Mesenteric fat pad (tissue), 1 donor: ENCODE data around the gene TP53BP1. TPM values are rescaled to one million over a fixed set of nuclear protein-coding genes. Genes with fewer than 3 reads are reported as not detected.

ENCODE experiments used
- total RNA-seq: library from RNA; stranded (reverse); fragmentation: NEBNext Ultra II Directional; extraction: Animal tissue kit (Norgen Biotek cat#: 25700); gene quantifications from one replicate; pipeline ENCODE4 v1.2.1, GENCODE V29; 2021
- donor health status: DM: yes; HTN: yes; CAD: no.

TP53BP1 gene
- total RNA-seq, 1 donor from 2014 or later, result 44.8 TPM

Other genes starting within 250 kb of the TP53BP1 start
- 0.45 TPM for gene TGM5, start 226.2 kb downstream of the TP53BP1 start, total RNA-seq
- not detected for gene TGM7, start 190.9 kb downstream of the TP53BP1 start, total RNA-seq
- 9.5 TPM for gene LCMT2, start 162.6 kb downstream of the TP53BP1 start, total RNA-seq
- gene ZSCAN29, start 122.1 kb downstream of the TP53BP1 start, total RNA-seq, result 24.3 TPM
- gene TUBGCP4, start 122.1 kb downstream of the TP53BP1 start, total RNA-seq, result 13.5 TPM
- 13.8 TPM for gene MAP1A, start 24.5 kb upstream of the TP53BP1 start, total RNA-seq
- 63.5 TPM for gene PPIP5K1, start 97.1 kb upstream of the TP53BP1 start, total RNA-seq
- gene CKMT1B, start 100.9 kb upstream of the TP53BP1 start, total RNA-seq, result 2.2 TPM
- gene STRC, start 125.6 kb upstream of the TP53BP1 start, total RNA-seq, result 0.10 TPM
- 5.2 TPM for gene CATSPER2, start 155.7 kb upstream of the TP53BP1 start, total RNA-seq
- 2.6 TPM for gene CKMT1A, start 200.7 kb upstream of the TP53BP1 start, total RNA-seq